Astrocyte (in vitro differentiated cells and primary cell): ENCODE results near the gene CALCOCO2. TPM values are rescaled to one million over a fixed set of nuclear protein-coding genes. Genes with fewer than 3 reads are reported as not detected.

ENCODE experiments used
- DNase-seq: peaks from one replicate; pipeline ENCODE4 v3.0.0-alpha.2; 2010; ENCODE audit warnings: low read depth
- FAIRE-seq: peaks from 2 replicates; lab custom pipeline; 2011; peaks lifted over from hg19 to GRCh38; lab: Jason Lieb, UNC
- H2AFZ ChIP-seq: 2 replicates; pipeline ENCODE4 v1.6.0; 2012; ENCODE audit warnings: low read depth, low read length, inconsistent platforms
- H3K27ac ChIP-seq: 2 replicates; pipeline ENCODE4 v1.5.1; 2011; ENCODE audit warnings: low read depth, low read length, inconsistent platforms
- H3K27me3 ChIP-seq: 2 replicates; pipeline ENCODE4 v1.6.0; 2011; ENCODE audit warnings: low read length, inconsistent platforms; ENCODE audit not compliant: insufficient read depth
- H3K36me3 ChIP-seq: 2 replicates; pipeline ENCODE4 v1.5.1; 2011; ENCODE audit warnings: low read length, inconsistent platforms; ENCODE audit not compliant: insufficient read depth
- H3K4me1 ChIP-seq: 2 replicates; pipeline ENCODE4 v1.5.1; 2011; ENCODE audit warnings: low read length, inconsistent platforms; ENCODE audit not compliant: insufficient read depth
- H3K4me2 ChIP-seq: 2 replicates; pipeline ENCODE4 v1.6.0; 2012; ENCODE audit warnings: low read length, inconsistent platforms
- H3K4me3 ChIP-seq: 2 replicates; pipeline ENCODE4 v1.5.1; 2011; ENCODE audit warnings: low read depth, mild to moderate bottlenecking, low read length, inconsistent platforms; ENCODE audit not compliant: insufficient read depth
- H3K79me2 ChIP-seq: 2 replicates; pipeline ENCODE4 v1.6.0; 2012; ENCODE audit warnings: mild to moderate bottlenecking, low read length, inconsistent platforms; ENCODE audit not compliant: insufficient read depth
- H3K9ac ChIP-seq: 2 replicates; pipeline ENCODE4 v1.6.0; 2012; ENCODE audit warnings: mild to moderate bottlenecking, low read length, inconsistent platforms
- H3K9me3 ChIP-seq: 2 replicates; pipeline ENCODE4 v1.5.1; 2012; ENCODE audit warnings: low read depth, mild to moderate bottlenecking, low read length, inconsistent platforms; ENCODE audit not compliant: insufficient read depth
- H4K20me1 ChIP-seq: 2 replicates; pipeline ENCODE4 v1.6.0; 2012; ENCODE audit warnings: low read length, inconsistent platforms; ENCODE audit not compliant: insufficient read depth
- H3K27ac Mint-ChIP-seq: one replicate; pipeline ENCODE4 v1.8.0; 2021; ENCODE audit warnings: mild to moderate bottlenecking, mixed read lengths; ENCODE audit not compliant: unreplicated experiment
- H3K27me3 Mint-ChIP-seq: one replicate; pipeline ENCODE4 v1.8.0; 2021; ENCODE audit warnings: low read depth, mixed read lengths; ENCODE audit not compliant: unreplicated experiment
- H3K36me3 Mint-ChIP-seq: one replicate; pipeline ENCODE4 v1.8.0; 2021; ENCODE audit warnings: low read depth, mixed read lengths; ENCODE audit not compliant: unreplicated experiment
- H3K4me1 Mint-ChIP-seq: one replicate; pipeline ENCODE4 v1.8.0; 2021; ENCODE audit warnings: low read depth, mixed read lengths; ENCODE audit not compliant: unreplicated experiment
- H3K4me3 Mint-ChIP-seq: one replicate; pipeline ENCODE4 v1.8.0; 2021; ENCODE audit warnings: mild to moderate bottlenecking, moderate library complexity, mixed read lengths; ENCODE audit not compliant: unreplicated experiment
- H3K9me3 Mint-ChIP-seq: one replicate; pipeline ENCODE4 v1.8.0; 2021; ENCODE audit warnings: mild to moderate bottlenecking, mixed read lengths; ENCODE audit not compliant: unreplicated experiment
- CTCF ChIP-seq: IDR thresholded peaks from 2 replicates; pipeline ENCODE4 v1.5.1; 2011; ENCODE audit warnings: low read depth, mild to moderate bottlenecking, inconsistent platforms, low read length, moderate library complexity; ENCODE audit not compliant: insufficient read depth
- EZH2 ChIP-seq: IDR thresholded peaks from 2 replicates; pipeline ENCODE4 v1.6.1; 2012; ENCODE audit warnings: mild to moderate bottlenecking, low read length, inconsistent platforms; ENCODE audit not compliant: insufficient read depth
- total RNA-seq: library from RNA; stranded (reverse); gene quantifications from 2 replicates; pipeline ENCODE4 v1.2.1, GENCODE V29; 2021

The CALCOCO2 gene
- total RNA-seq, 1 donor from 2014 or later = 73.8 TPM

GRCh38 chr17:48843187-48843900 lies 12.5 kb downstream of the CALCOCO2 start:
- H3K4me1 Mint-ChIP-seq = peaks cover 15% of the 10 kb centered on the region
- Histone ChIP-seq H2AFZ (no peak overlapping the region), H3K27ac (no peak overlapping the region), H3K36me3 (peaks cover 17% of the 10 kb centered on the region), H3K4me3 (no peak overlapping the region), H3K4me2 (no peak overlapping the region), H3K27me3 (no peaks in the 10 kb centered on the region), H3K79me2 (peaks cover 3% of the 10 kb centered on the region), H3K9me3 (no peaks in the 10 kb centered on the region), H3K4me1 (peaks cover 11% of the 10 kb centered on the region), H4K20me1 (peaks cover 15% of the 10 kb centered on the region), H3K9ac (no peak overlapping the region)
- no peaks in the 10 kb centered on the region for H3K27me3 Mint-ChIP-seq
- H3K36me3 Mint-ChIP-seq = peaks cover 14% of the 10 kb centered on the region
- DNase-seq = peak; percentile 63
- H3K27ac Mint-ChIP-seq = no peak overlapping the region
- no peak for TF ChIP-seq CTCF
- no peak overlapping the region for H3K4me3 Mint-ChIP-seq
- FAIRE-seq = peak; percentile 9
- no peaks in the 10 kb centered on the region for H3K9me3 Mint-ChIP-seq

- Histone ChIP-seq H2AFZ (no peak overlapping the region), H3K9me3 (no peaks in the 10 kb centered on the region), H3K79me2 (no peaks in the 10 kb centered on the region), H3K9ac (no peak overlapping the region), H3K36me3 (peaks cover 37% of the 10 kb centered on the region), H3K27ac (no peak overlapping the region), H3K4me3 (no peak overlapping the region), H4K20me1 (no peaks in the 10 kb centered on the region), H3K4me2 (no peak overlapping the region), H3K4me1 (no peaks in the 10 kb centered on the region), H3K27me3 (no peaks in the 10 kb centered on the region)
- H3K4me3 Mint-ChIP-seq = no peak overlapping the region
- no peaks in the 10 kb centered on the region for H3K4me1 Mint-ChIP-seq
- TF ChIP-seq CTCF = no peak
- no peak for TF ChIP-seq EZH2
- peak overlapping the region; percentile 12 for H3K27ac Mint-ChIP-seq
- no peaks in the 10 kb centered on the region for H3K27me3 Mint-ChIP-seq
- FAIRE-seq (no peak), DNase-seq (no peak)
- H3K36me3 Mint-ChIP-seq = peaks cover 13% of the 10 kb centered on the region
- H3K9me3 Mint-ChIP-seq = no peaks in the 10 kb centered on the region
Observed at GRCh38 chr17:48850792-48851323, 20.0 kb downstream of the CALCOCO2 start.
